ENCODE data around the gene PKN3.
A peak's percentile ranks its signal among the peaks of the same experiment; 100 is the strongest.

Gene PKN3

GRCh38 chr9:128715436-128715750 lies 13.1 kb downstream of the PKN3 start:
- Histone ChIP-seq H3K27me3 (no peaks in the 10 kb centered on the region), H3K4me3 (no peak overlapping the region), H3K4me1 (peaks cover 18% of the 10 kb centered on the region), H3K9ac (0 out of 2 replicates have a peak overlapping the region, but pooled peaks have one; percentile 6), H3K36me3 (peaks cover 99% of the 10 kb centered on the region), H4K20me1 (no peaks in the 10 kb centered on the region), H3K4me2 (no peak overlapping the region), H3K27ac (no peak overlapping the region), H3K9me3 (no peaks in the 10 kb centered on the region)
- TF ChIP-seq Cebpa-rat (IDR thresholded peaks at IDR 0.05), result no peak

GRCh38 chr9:128716581-128717254 lies 14.4 kb downstream of the PKN3 start:
- Histone ChIP-seq H3K4me2 (no peak overlapping the region), H3K4me1 (peaks cover 28% of the 10 kb centered on the region), H3K27ac (no peak overlapping the region), H3K9me3 (no peaks in the 10 kb centered on the region), H3K27me3 (no peaks in the 10 kb centered on the region), H3K4me3 (no peak overlapping the region), H3K9ac (no peak overlapping the region), H4K20me1 (no peaks in the 10 kb centered on the region), H3K36me3 (peaks cover 99% of the 10 kb centered on the region)
- TF ChIP-seq Cebpa-rat (IDR thresholded peaks at IDR 0.05), result no peak

GRCh38 chr9:128718047-128718446 lies 15.7 kb downstream of the PKN3 start:
- H3K36me3 ChIP-seq, result peaks cover 93% of the 10 kb centered on the region

GRCh38 chr9:128718475-128718874 lies 16.2 kb downstream of the PKN3 start:
- no peaks in the 10 kb centered on the region for H3K9me3 ChIP-seq
- H4K20me1 ChIP-seq, result no peaks in the 10 kb centered on the region
- no peak overlapping the region for H3K4me2 ChIP-seq
- H3K27ac ChIP-seq, result no peak overlapping the region
- no peak overlapping the region for H3K4me3 ChIP-seq
- H3K36me3 ChIP-seq, result peaks cover 89% of the 10 kb centered on the region
- H3K9ac ChIP-seq, result no peak overlapping the region
- peaks cover 46% of the 10 kb centered on the region for H3K4me1 ChIP-seq
- no peak for TF ChIP-seq Cebpa-rat (IDR thresholded peaks at IDR 0.05)
- H3K27me3 ChIP-seq, result no peaks in the 10 kb centered on the region

More at GRCh38 chr9:128718047-128718446, 15.7 kb downstream of the PKN3 start:
- Histone ChIP-seq H3K27me3 (no peaks in the 10 kb centered on the region), H3K9me3 (no peaks in the 10 kb centered on the region), H3K4me2 (no peak overlapping the region), H3K9ac (no peak overlapping the region), H4K20me1 (no peaks in the 10 kb centered on the region), H3K4me1 (peaks cover 42% of the 10 kb centered on the region), H3K27ac (no peak overlapping the region), H3K4me3 (no peak overlapping the region)
- no peak for TF ChIP-seq Cebpa-rat (IDR thresholded peaks at IDR 0.05)

- Histone ChIP-seq H4K20me1 (no peaks in the 10 kb centered on the region), H3K27ac (peak overlapping the region; percentile 35; the same call in 1 of the 2 replicates), H3K9ac (0 out of 2 replicates have a peak overlapping the region, but pooled peaks have one; percentile 41), H3K36me3 (peaks cover 73% of the 10 kb centered on the region), H3K9me3 (no peaks in the 10 kb centered on the region), H3K27me3 (no peaks in the 10 kb centered on the region), H3K4me1 (peaks cover 50% of the 10 kb centered on the region), H3K4me2 (peak overlapping the region; percentile 26; the same call in 1 of the 2 replicates), H3K4me3 (no peak overlapping the region)
- no peak for TF ChIP-seq Cebpa-rat (IDR thresholded peaks at IDR 0.05)
Observed at GRCh38 chr9:128719919-128720605, 17.8 kb downstream of the PKN3 start.

- H3K4me3 ChIP-seq, result no peak overlapping the region
- H3K4me1 ChIP-seq, result peaks cover 58% of the 10 kb centered on the region
- 0 out of 2 replicates have a peak overlapping the region, but pooled peaks have one; percentile 41 for H3K9ac ChIP-seq
- no peaks in the 10 kb centered on the region for H4K20me1 ChIP-seq
- peaks cover 64% of the 10 kb centered on the region for H3K36me3 ChIP-seq
- peak overlapping the region; percentile 35; the same call in 1 of the 2 replicates for H3K27ac ChIP-seq
- TF ChIP-seq Cebpa-rat (IDR thresholded peaks at IDR 0.05), result no peak
- H3K27me3 ChIP-seq, result no peaks in the 10 kb centered on the region
- no peaks in the 10 kb centered on the region for H3K9me3 ChIP-seq
- H3K4me2 ChIP-seq, result peak overlapping the region; percentile 26; the same call in 1 of the 2 replicates
Observed at GRCh38 chr9:128720841-128721486, 18.7 kb downstream of the PKN3 start.

- no peaks in the 10 kb centered on the region for H3K27me3 ChIP-seq
- H3K9ac ChIP-seq, result no peak overlapping the region
- no peak for TF ChIP-seq Cebpa-rat (IDR thresholded peaks at IDR 0.05)
- H3K9me3 ChIP-seq, result no peaks in the 10 kb centered on the region
- no peak overlapping the region for H3K4me3 ChIP-seq
- H3K36me3 ChIP-seq, result peaks cover 58% of the 10 kb centered on the region
- H3K4me1 ChIP-seq, result peaks cover 63% of the 10 kb centered on the region
- no peak overlapping the region for H3K4me2 ChIP-seq
- no peaks in the 10 kb centered on the region for H4K20me1 ChIP-seq
- H3K27ac ChIP-seq, result no peak overlapping the region
Observed at GRCh38 chr9:128721487-128722010, 19.2 kb downstream of the PKN3 start.

- no peak for TF ChIP-seq Cebpa-rat (IDR thresholded peaks at IDR 0.05)
- peaks cover 47% of the 10 kb centered on the region for H3K36me3 ChIP-seq
- peak overlapping the region; percentile 95 for H3K4me2 ChIP-seq
- H4K20me1 ChIP-seq, result no peaks in the 10 kb centered on the region
- no peaks in the 10 kb centered on the region for H3K27me3 ChIP-seq
- peak overlapping the region; percentile 83 for H3K9ac ChIP-seq
- H3K9me3 ChIP-seq, result no peaks in the 10 kb centered on the region
- H3K4me3 ChIP-seq, result peak overlapping the region; percentile 78; the same call in 1 of the 2 replicates
- H3K27ac ChIP-seq, result peak overlapping the region; percentile 26; the same call in 1 of the 2 replicates
- H3K4me1 ChIP-seq, result peaks cover 75% of the 10 kb centered on the region
Observed at GRCh38 chr9:128722380-128723351, 20.4 kb downstream of the PKN3 start.

All from BLaER1 (cell line).